Brain microvascular endothelial cell (primary cell): Measurements from ENCODE around the gene ZC3H4.

Experiments used
- DNase-seq: peaks from one replicate; pipeline ENCODE4 v3.0.0-alpha.2; 2020
- H3K27ac ChIP-seq: fragments of 250-450 bp; sonication (Bioruptor Pico); 2 replicates; pipeline ENCODE4 v1.5.1; 2020; ENCODE audit warnings: mild to moderate bottlenecking, moderate library complexity
- H3K27me3 ChIP-seq: fragments of 250-450 bp; sonication (Bioruptor Pico); replicated peaks from 2 replicates; pipeline ENCODE4 v1.5.1; 2020; ENCODE audit warnings: mild to moderate bottlenecking
- H3K36me3 ChIP-seq: fragments of 250-450 bp; sonication (Bioruptor Pico); replicated peaks from 2 replicates; pipeline ENCODE4 v1.5.1; 2020; ENCODE audit warnings: mild to moderate bottlenecking
- H3K4me3 ChIP-seq: 2 replicates; pipeline ENCODE4 v1.5.1; 2011; ENCODE audit warnings: low read depth, mild to moderate bottlenecking, control low read depth, low read length, moderate library complexity
- CTCF ChIP-seq: IDR thresholded peaks from 2 replicates; pipeline ENCODE4 v1.5.1; 2011; ENCODE audit warnings: low read depth, mild to moderate bottlenecking, moderate library complexity, low read length, control low read depth, inconsistent platforms; ENCODE audit errors: missing control alignments
- in situ Hi-C: cut with HindIII; loops from 2 replicates; pipeline ENCODE4 v1.10.0; 2017; ENCODE audit warnings: low sequenced_read_pairs, low pct_ligation_motif_present

ZC3H4 gene

GRCh38 chr19:47070756-47071155 is 42.8 kb downstream of the ZC3H4 start:
- no peaks in the 10 kb centered on the region for H3K27me3 ChIP-seq
- H3K4me3 ChIP-seq, result no peak overlapping the region
- in situ Hi-C loops, result no loop called here
- no peak overlapping the region for H3K27ac ChIP-seq
- no peak for TF ChIP-seq CTCF
- no peak for DNase-seq
- peaks cover 45% of the 10 kb centered on the region for H3K36me3 ChIP-seq

GRCh38 chr19:47069795-47070194 is 43.8 kb downstream of the ZC3H4 start:
- TF ChIP-seq CTCF, result no peak
- Histone ChIP-seq H3K4me3 (no peak overlapping the region), H3K36me3 (peaks cover 52% of the 10 kb centered on the region), H3K27me3 (no peaks in the 10 kb centered on the region), H3K27ac (no peak overlapping the region)
- in situ Hi-C loops, result no loop called here
- no peak for DNase-seq

GRCh38 chr19:47068876-47069406 is 44.6 kb downstream of the ZC3H4 start:
- Histone ChIP-seq H3K36me3 (peaks cover 52% of the 10 kb centered on the region), H3K4me3 (no peak overlapping the region), H3K27ac (no peak overlapping the region), H3K27me3 (no peaks in the 10 kb centered on the region)
- no peak for DNase-seq
- TF ChIP-seq CTCF, result no peak
- in situ Hi-C loops, result no loop called here

- Histone ChIP-seq H3K4me3 (no peak overlapping the region), H3K27ac (no peak overlapping the region), H3K27me3 (no peaks in the 10 kb centered on the region), H3K36me3 (peaks cover 54% of the 10 kb centered on the region)
- TF ChIP-seq CTCF, result no peak
- in situ Hi-C loops, result no loop called here
- no peak for DNase-seq
These were observed 45.3 kb downstream of the ZC3H4 start for GRCh38 chr19:47068246-47068645.

GRCh38 chr19:47067215-47067847 is 46.2 kb downstream of the ZC3H4 start:
- no peak overlapping the region for H3K27ac ChIP-seq
- no peaks in the 10 kb centered on the region for H3K27me3 ChIP-seq
- no peak for DNase-seq
- H3K4me3 ChIP-seq, result no peak overlapping the region
- in situ Hi-C loops, result no loop called here
- H3K36me3 ChIP-seq, result peaks cover 50% of the 10 kb centered on the region
- TF ChIP-seq CTCF, result no peak
